K562 (cell line): ENCODE results near the gene ANKS1B. TPM values are rescaled to one million over a fixed set of nuclear protein-coding genes. Genes with fewer than 3 reads are reported as not detected.

Experiments used
- DDX20 ChIP-seq: fragments of 450-650 bp; IDR thresholded peaks from 2 replicates; pipeline ENCODE4 v1.6.1; 2016; ENCODE audit warnings: missing genetic modification characterization, low read depth, mild to moderate bottlenecking, missing compliant biosample characterization, moderate library complexity
- E2F4 ChIP-seq: sonication (generic); formaldehyde crosslinking; IDR thresholded peaks from 2 replicates; pipeline ENCODE4 v1.8.0; 2022; ENCODE audit warnings: mild to moderate bottlenecking, low read depth, missing genetic modification reagents
- EZH2 ChIP-seq: IDR thresholded peaks from 2 replicates; pipeline ENCODE4 v1.6.1; 2012; ENCODE audit warnings: low read depth, mild to moderate bottlenecking, inconsistent platforms, low read length, borderline replicate concordance
- GABPB2 ChIP-seq: fragments of 250-450 bp; sonication (Bioruptor Pico); conservative IDR thresholded peaks from 2 replicates; pipeline ENCODE4 v1.5.1; 2021; ENCODE audit warnings: mild to moderate bottlenecking
- HCFC1 ChIP-seq: IDR thresholded peaks from 2 replicates; pipeline ENCODE4 v1.6.1; 2012; ENCODE audit warnings: low read depth, low read length, improper control_type of control experiment
- JUN ChIP-seq, 2 experiments: sonication (generic) in 1 of 2; formaldehyde crosslinking in 1 of 2; IDR thresholded peaks; 2 replicates each; pipeline versions ENCODE4 v1.6.1 to v1.8.0; 2012 to 2022; ENCODE audit warnings: borderline replicate concordance in 2 of 2, mild to moderate bottlenecking in 2 of 2, improper control_type of control experiment in 1 of 2, low read depth in 1 of 2, low read length in 1 of 2, missing genetic modification reagents in 1 of 2
- LEF1 ChIP-seq: fragments of 450-650 bp; IDR thresholded peaks from 2 replicates; pipeline ENCODE4 v1.6.1; 2016; ENCODE audit warnings: mild to moderate bottlenecking
- RREB1 ChIP-seq: fragments of 250-450 bp; sonication (Bioruptor Pico); IDR thresholded peaks from 2 replicates; pipeline ENCODE4 v1.4.0; 2020
- SIX5 ChIP-seq, 2 experiments: IDR thresholded peaks; 2 replicates each; pipeline ENCODE4 v1.6.1; 2011; ENCODE audit warnings: low read length in 2 of 2, borderline replicate concordance in 1 of 2, low read depth in 1 of 2, mild to moderate bottlenecking in 1 of 2, moderate library complexity in 1 of 2; ENCODE audit not compliant: insufficient read depth in 1 of 2
- TRIM24 ChIP-seq, 2 experiments: fragments of 450-650 bp; IDR thresholded peaks; 2 replicates each; pipeline ENCODE4 v1.6.1; 2016
- ZBTB43 ChIP-seq: sonication (generic); formaldehyde crosslinking; IDR thresholded peaks from 2 replicates; pipeline ENCODE4 v1.8.0; 2023; ENCODE audit warnings: mild to moderate bottlenecking, missing genetic modification reagents
- ZNF280B ChIP-seq: fragments of 250-450 bp; sonication (Bioruptor Pico); IDR thresholded peaks from 2 replicates; pipeline ENCODE4 v1.5.1; 2021; ENCODE audit warnings: mild to moderate bottlenecking
- ZNF398 ChIP-seq: fragments of 250-450 bp; sonication (Bioruptor Pico); IDR thresholded peaks from 2 replicates; pipeline ENCODE4 v1.8.0; 2021; ENCODE audit warnings: moderate library complexity, mild to moderate bottlenecking, inconsistent platforms
- polyA plus RNA-seq, 8 experiments: library from polyadenylated mRNA; depleted of rRNA in 4 of 8; stranded (reverse) in 5 of 8; unstranded in 3 of 8; fragments of >200 nt; fragmentation: Nextera tagmentation in 2 of 8; fragmentation: Illumina TruSeq in 1 of 8; extraction: Ambion mirVana in 2 of 8; extraction: Trizol in 1 of 8; gene quantifications; 2 replicates each; pipeline versions ENCODE4 v1.2.1 to v1.2.3, GENCODE V29; 2011 to 2014; ENCODE audit warnings: inconsistent platforms in 1 of 8, missing spikeins in 1 of 8
- total RNA-seq, 7 experiments: library from RNA; depleted of rRNA in 6 of 7; stranded (reverse); fragments of >200 nt in 6 of 7; fragmentation: Illumina TruSeq in 2 of 7; extraction: Trizol in 2 of 7; gene quantifications; 2 replicates each; pipeline versions ENCODE4 v1.2.1 to v1.2.3, GENCODE V29; 2011 to 2021; ENCODE audit warnings: low replicate concordance in 1 of 7

ANKS1B gene
- total and polyA plus RNA-seq, 9 of the 15 experiments (the other 6 are each of a cell fraction or from before 2014, with no cell fraction given): 0.04 to 0.47 (median 0.28) TPM; not detected in 4

- no peak for TF ChIP-seq E2F4 (CRISPR knock-in tag)
- no peak for TF ChIP-seq ZNF280B
- no peak for TF ChIP-seq HCFC1
- no peak for TF ChIP-seq TRIM24 (IDR thresholded peaks at IDR 0.05)
- TF ChIP-seq DDX20 (tag): no peak
- no peak for TF ChIP-seq JUN (IDR thresholded peaks at IDR 0.05; ENCODE audit: borderline replicate concordance, low read depth, low read length)
- TF ChIP-seq JUN (CRISPR knock-in tag; IDR thresholded peaks at IDR 0.05; ENCODE audit: borderline replicate concordance): no peak
- no peak for TF ChIP-seq GABPB2
- no peak for TF ChIP-seq ZBTB43 (CRISPR knock-in tag)
- no peak for TF ChIP-seq RREB1
- TF ChIP-seq LEF1: no peak
- no peak for TF ChIP-seq EZH2
- no peak for TF ChIP-seq ZNF398
- TF ChIP-seq SIX5 (IDR thresholded peaks at IDR 0.05; ENCODE audit: borderline replicate concordance in 1 of 2, insufficient read depth in 1 of 2, low read depth in 1 of 2, low read length in 2 of 2): no peak
Observed at GRCh38 chr12:98786653-98787052, 1198.1 kb downstream of the ANKS1B start (continued).
